ENCODE results near the gene SLC35G6. TPM values are rescaled to one million over a fixed set of nuclear protein-coding genes. Genes with fewer than 3 reads are reported as not detected.
"Not testable (repeated sequence)": the region's sequence is repeated elsewhere in the genome, so short reads cannot be mapped to it uniquely, and the experiment has no call there.

SLC35G6 gene
- polyA plus RNA-seq (ENCODE audit: insufficient read length in 4 of 4): under 1 TPM in 3 of 4 donors, not detected in 1; 0.16 to 0.22 (median 0.21) TPM

- DNase-seq (ENCODE audit: low read depth in 4 of 4, low spot score in 3 of 4): not testable (repeated sequence)
Measured at GRCh38 chr17:7481275-7481674, at the start of gene SLC35G6. Gene SLC35G6 (plus strand): TSS chr17:7481446. CDS start chr17:7481517, 71 bp downstream.

GRCh38 chr17:7432296-7432695, 49.0 kb upstream of the SLC35G6 start:
- no peak for DNase-seq (ENCODE audit: low read depth in 4 of 4, low spot score in 3 of 4)

GRCh38 chr17:7435676-7436555, 45.3 kb upstream of the SLC35G6 start:
- no peak for DNase-seq (ENCODE audit: low read depth in 4 of 4, low spot score in 3 of 4)

GRCh38 chr17:7436556-7437368, 44.5 kb upstream of the SLC35G6 start:
- DNase-seq (ENCODE audit: low read depth in 4 of 4, low spot score in 3 of 4): peak in 2 of 4 donors; percentile 67 to 80

GRCh38 chr17:7437369-7437863, 43.8 kb upstream of the SLC35G6 start:
- DNase-seq (ENCODE audit: low read depth in 4 of 4, low spot score in 3 of 4): no peak

- DNase-seq (ENCODE audit: low read depth in 4 of 4, low spot score in 3 of 4): no peak
Measured at GRCh38 chr17:7437950-7438614, 43.2 kb upstream of the SLC35G6 start.

GRCh38 chr17:7438656-7439460, 42.4 kb upstream of the SLC35G6 start:
- no peak for DNase-seq (ENCODE audit: low read depth in 4 of 4, low spot score in 3 of 4)

GRCh38 chr17:7439462-7440112, 41.7 kb upstream of the SLC35G6 start, which contains the start of gene FGF11:
Gene FGF11 (plus strand): TSS chr17:7439512. CDS start chr17:7439621, 109 bp downstream.
- no peak for DNase-seq (ENCODE audit: low read depth in 4 of 4, low spot score in 3 of 4)

- DNase-seq (ENCODE audit: low read depth in 4 of 4, low spot score in 3 of 4): no peak
Measured at GRCh38 chr17:7440113-7440833, 41.0 kb upstream of the SLC35G6 start.

- no peak for DNase-seq (ENCODE audit: low read depth in 4 of 4, low spot score in 3 of 4)
Measured at GRCh38 chr17:7440834-7441195, 40.4 kb upstream of the SLC35G6 start.

- no peak for DNase-seq (ENCODE audit: low read depth in 4 of 4, low spot score in 3 of 4)
Measured at GRCh38 chr17:7441266-7441665, 40.0 kb upstream of the SLC35G6 start.

- no peak for DNase-seq (ENCODE audit: low read depth in 4 of 4, low spot score in 3 of 4)
Measured at GRCh38 chr17:7442142-7442541, 39.1 kb upstream of the SLC35G6 start.

- no peak for DNase-seq (ENCODE audit: low read depth in 4 of 4, low spot score in 3 of 4)
Measured at GRCh38 chr17:7443499-7444485, 37.5 kb upstream of the SLC35G6 start.

GRCh38 chr17:7444682-7445618, 36.3 kb upstream of the SLC35G6 start, which contains the start of gene CHRNB1:
Gene CHRNB1 (plus strand): TSS chr17:7445061. CDS start chr17:7445128, 67 bp downstream.
- DNase-seq (ENCODE audit: low read depth in 4 of 4, low spot score in 3 of 4): no peak

GRCh38 chr17:7445619-7445968, 35.7 kb upstream of the SLC35G6 start:
- DNase-seq (ENCODE audit: low read depth in 4 of 4, low spot score in 3 of 4): no peak

- no peak for DNase-seq (ENCODE audit: low read depth in 4 of 4, low spot score in 3 of 4)
Measured at GRCh38 chr17:7448461-7448860, 32.8 kb upstream of the SLC35G6 start.

Measured in right renal pelvis (tissue), 4 donors.